Activated naive CD8-positive, alpha-beta T cell treated with anti-CD3 and anti-CD28 coated beads, Interleukin-2, amount 50 U/mL, for 24 hours (primary cell): ENCODE measurements around the gene TGM3.

Experiments
- ATAC-seq: fragments of 150-1000 bp; cut with Tn5 transposase; one replicate; pipeline ENCODE4 v1.10.0; 2021
- DNase-seq: peaks from one replicate; pipeline ENCODE4 v3.0.0; 2021
- H3K27ac Mint-ChIP-seq: one replicate; pipeline ENCODE4 v1.8.0; 2021; ENCODE audit warnings: mild to moderate bottlenecking, mixed read lengths
- H3K27me3 Mint-ChIP-seq: one replicate; pipeline ENCODE4 v1.8.0; 2021; ENCODE audit warnings: mixed read lengths
- H3K36me3 Mint-ChIP-seq: one replicate; pipeline ENCODE4 v1.8.0; 2021; ENCODE audit warnings: low read depth, mixed read lengths
- H3K4me1 Mint-ChIP-seq: one replicate; pipeline ENCODE4 v1.8.0; 2021; ENCODE audit warnings: mixed read lengths
- H3K4me3 Mint-ChIP-seq: one replicate; pipeline ENCODE4 v1.8.0; 2021; ENCODE audit warnings: mild to moderate bottlenecking, moderate library complexity, mixed read lengths
- H3K9me3 Mint-ChIP-seq: one replicate; pipeline ENCODE4 v1.8.0; 2021; ENCODE audit warnings: mixed read lengths

Gene TGM3

DNA sequence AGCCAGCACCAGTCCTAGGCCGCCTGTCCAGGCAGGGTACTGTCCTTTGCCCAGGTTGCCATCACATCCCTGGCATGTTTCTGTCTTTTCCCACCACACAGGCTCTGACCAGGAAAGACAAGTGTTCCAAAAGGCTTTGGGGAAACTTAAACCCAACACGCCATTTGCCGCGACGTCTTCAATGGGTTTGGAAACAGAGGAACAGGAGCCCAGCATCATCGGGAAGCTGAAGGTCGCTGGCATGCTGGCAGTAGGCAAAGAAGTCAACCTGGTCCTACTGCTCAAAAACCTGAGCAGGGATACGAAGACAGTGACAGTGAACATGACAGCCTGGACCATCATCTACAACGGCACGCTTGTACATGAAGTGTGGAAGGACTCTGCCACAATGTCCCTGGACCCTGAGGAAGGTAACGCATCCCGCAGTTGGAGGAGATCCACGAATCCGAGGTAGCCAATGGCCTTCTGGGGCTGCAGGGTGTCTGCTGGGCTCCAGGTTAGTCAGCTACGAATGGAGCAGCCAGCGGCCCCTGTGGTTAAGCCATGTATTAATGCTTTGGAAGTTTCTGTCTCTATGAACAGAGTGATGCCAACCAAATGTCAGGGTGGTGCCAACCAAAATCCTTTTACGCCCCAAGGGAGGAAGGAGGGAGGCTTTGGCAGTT, 36.2 kb downstream of the TGM3 start:
- H3K4me1 Mint-ChIP-seq: no peaks in the 10 kb centered on the region
- H3K27me3 Mint-ChIP-seq: peaks cover 9% of the 10 kb centered on the region
- no peaks in the 10 kb centered on the region for H3K9me3 Mint-ChIP-seq
- H3K27ac Mint-ChIP-seq: no peak overlapping the region
- no peaks in the 10 kb centered on the region for H3K36me3 Mint-ChIP-seq
- ATAC-seq (no peak), DNase-seq (no peak)
- no peak overlapping the region for H3K4me3 Mint-ChIP-seq

DNA sequence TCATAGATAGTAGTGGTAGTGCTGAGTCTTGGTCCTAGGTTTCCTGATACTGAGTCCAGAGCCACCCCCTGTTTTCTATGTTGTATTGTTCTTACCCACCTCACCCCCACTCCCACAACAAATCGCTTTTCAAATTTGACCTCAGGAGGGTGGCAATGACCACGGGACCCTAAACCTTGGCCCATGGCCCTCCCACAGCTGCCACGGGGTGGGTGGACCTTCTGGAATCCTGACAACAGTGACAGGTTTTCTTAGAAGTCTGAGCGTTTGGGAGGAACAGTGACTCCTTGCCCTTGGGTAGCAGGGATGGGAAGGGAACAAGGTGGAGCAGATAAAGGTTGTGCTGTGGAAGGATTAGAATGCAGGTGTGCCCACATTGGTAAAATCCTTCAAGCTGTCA, 36.9 kb downstream of the TGM3 start:
- no peak overlapping the region for H3K4me3 Mint-ChIP-seq
- no peaks in the 10 kb centered on the region for H3K36me3 Mint-ChIP-seq
- no peaks in the 10 kb centered on the region for H3K4me1 Mint-ChIP-seq
- no peak for ATAC-seq
- H3K9me3 Mint-ChIP-seq: no peaks in the 10 kb centered on the region
- no peak overlapping the region for H3K27ac Mint-ChIP-seq
- DNase-seq: no peak
- peaks cover 4% of the 10 kb centered on the region for H3K27me3 Mint-ChIP-seq

DNA sequence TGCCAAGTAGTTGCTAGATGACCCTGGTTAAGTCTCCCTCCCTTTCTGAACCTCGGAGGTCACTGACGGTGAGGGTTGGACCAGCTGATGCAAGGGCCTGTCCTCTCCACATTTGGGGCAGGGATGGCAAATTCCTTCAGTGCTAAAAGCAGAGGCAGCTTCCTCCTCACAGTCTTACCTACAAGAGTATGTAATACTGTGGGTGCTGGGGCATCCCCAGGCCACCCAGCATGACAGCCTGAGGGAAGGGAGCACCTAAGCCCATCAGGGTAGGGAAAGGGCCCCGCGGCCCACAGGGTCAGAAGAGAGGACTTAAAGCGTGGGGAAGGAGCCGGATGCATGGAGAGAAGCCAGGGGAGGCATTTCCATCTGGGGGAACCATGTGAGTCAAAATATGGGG, 38.0 kb downstream of the TGM3 start:
- no peak overlapping the region for H3K4me3 Mint-ChIP-seq
- H3K9me3 Mint-ChIP-seq: no peaks in the 10 kb centered on the region
- no peak overlapping the region for H3K27ac Mint-ChIP-seq
- no peaks in the 10 kb centered on the region for H3K36me3 Mint-ChIP-seq
- ATAC-seq: no peak
- no peak for DNase-seq
- H3K27me3 Mint-ChIP-seq: peaks cover 2% of the 10 kb centered on the region
- no peaks in the 10 kb centered on the region for H3K4me1 Mint-ChIP-seq

DNA sequence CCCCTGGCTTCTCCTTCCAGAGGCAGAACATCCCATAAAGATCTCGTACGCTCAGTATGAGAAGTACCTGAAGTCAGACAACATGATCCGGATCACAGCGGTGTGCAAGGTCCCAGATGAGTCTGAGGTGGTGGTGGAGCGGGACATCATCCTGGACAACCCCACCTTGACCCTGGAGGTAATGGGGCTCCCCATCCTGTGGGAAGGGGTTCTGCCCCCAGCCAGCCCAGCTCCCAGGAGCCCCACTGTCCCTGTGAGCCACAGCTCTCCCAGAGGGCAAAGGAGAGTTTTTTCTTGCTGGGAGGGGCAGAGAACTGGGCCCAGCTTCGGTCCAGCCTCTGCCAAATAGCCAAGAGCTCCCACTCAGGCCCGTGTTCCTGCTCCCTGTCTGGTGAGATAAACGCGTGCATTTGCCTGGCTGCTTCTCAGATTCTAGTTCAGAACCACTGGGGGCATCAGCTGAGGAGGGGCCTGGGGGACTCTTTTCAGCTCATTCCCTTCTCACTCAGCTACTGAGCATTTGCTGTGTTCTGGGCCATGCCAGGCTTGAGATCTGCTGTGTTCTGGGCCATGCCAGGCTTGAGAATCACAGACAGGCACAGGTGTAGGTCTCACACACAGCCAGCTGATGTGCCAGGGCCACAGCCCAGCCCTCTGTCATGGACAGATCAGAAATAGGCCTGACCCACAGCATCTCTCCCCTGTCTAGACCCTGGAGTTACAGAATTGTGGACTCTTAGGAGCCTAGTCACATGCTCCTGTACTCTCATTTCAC, 39.5 kb downstream of the TGM3 start:
- Mint-ChIP-seq H3K9me3 (no peaks in the 10 kb centered on the region), H3K27me3 (no peaks in the 10 kb centered on the region), H3K4me3 (no peak overlapping the region), H3K36me3 (no peaks in the 10 kb centered on the region), H3K4me1 (no peaks in the 10 kb centered on the region), H3K27ac (no peak overlapping the region)
- DNase-seq (no peak), ATAC-seq (no peak)

DNA sequence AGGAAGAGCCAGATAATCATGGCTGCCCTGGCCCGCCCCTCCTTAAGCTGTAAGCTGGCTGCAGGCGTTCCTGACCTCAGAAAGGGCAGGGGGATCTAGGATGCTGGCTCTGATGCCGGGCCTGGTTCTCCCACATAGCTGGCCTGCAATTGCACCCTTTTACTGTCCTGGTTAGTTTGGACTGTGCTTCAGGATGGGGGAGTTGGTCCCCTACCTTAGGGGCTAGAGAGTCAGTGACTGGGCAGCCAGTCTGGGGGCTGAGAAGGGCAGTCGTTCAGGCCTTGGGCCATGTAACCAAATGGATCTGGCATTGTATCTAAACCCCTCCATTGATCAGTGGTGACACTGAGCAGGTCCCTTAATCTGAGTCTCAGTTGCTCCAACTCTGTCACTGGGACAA, 40.7 kb downstream of the TGM3 start:
- no peaks in the 10 kb centered on the region for H3K36me3 Mint-ChIP-seq
- no peak for ATAC-seq
- no peaks in the 10 kb centered on the region for H3K9me3 Mint-ChIP-seq
- no peak overlapping the region for H3K27ac Mint-ChIP-seq
- H3K4me3 Mint-ChIP-seq: no peak overlapping the region
- no peak for DNase-seq
- H3K27me3 Mint-ChIP-seq: no peaks in the 10 kb centered on the region
- H3K4me1 Mint-ChIP-seq: no peaks in the 10 kb centered on the region

DNA sequence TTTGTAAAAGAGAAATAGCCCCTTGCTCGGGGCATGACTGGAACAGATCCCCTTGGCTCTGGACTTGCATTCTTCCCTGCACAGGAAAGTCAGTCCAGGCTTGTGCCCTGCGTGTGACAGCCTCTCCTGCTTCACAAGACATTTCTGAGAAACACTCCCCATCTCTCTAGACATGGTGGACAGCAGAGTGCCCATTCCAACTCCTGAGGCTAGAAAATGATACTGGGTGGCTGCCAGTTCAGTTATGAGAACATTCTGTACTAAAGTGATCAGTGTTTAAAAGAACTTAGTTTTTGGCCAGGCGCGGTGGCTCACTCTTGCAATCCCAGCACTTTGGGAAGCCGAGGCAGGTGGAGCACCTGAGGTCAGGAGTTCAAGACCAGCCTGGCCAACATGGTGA, 41.3 kb downstream of the TGM3 start:
- Mint-ChIP-seq H3K27ac (no peak overlapping the region), H3K36me3 (no peaks in the 10 kb centered on the region), H3K9me3 (no peaks in the 10 kb centered on the region), H3K27me3 (no peaks in the 10 kb centered on the region), H3K4me3 (no peak overlapping the region), H3K4me1 (no peaks in the 10 kb centered on the region)
- DNase-seq: no peak
- no peak for ATAC-seq

DNA sequence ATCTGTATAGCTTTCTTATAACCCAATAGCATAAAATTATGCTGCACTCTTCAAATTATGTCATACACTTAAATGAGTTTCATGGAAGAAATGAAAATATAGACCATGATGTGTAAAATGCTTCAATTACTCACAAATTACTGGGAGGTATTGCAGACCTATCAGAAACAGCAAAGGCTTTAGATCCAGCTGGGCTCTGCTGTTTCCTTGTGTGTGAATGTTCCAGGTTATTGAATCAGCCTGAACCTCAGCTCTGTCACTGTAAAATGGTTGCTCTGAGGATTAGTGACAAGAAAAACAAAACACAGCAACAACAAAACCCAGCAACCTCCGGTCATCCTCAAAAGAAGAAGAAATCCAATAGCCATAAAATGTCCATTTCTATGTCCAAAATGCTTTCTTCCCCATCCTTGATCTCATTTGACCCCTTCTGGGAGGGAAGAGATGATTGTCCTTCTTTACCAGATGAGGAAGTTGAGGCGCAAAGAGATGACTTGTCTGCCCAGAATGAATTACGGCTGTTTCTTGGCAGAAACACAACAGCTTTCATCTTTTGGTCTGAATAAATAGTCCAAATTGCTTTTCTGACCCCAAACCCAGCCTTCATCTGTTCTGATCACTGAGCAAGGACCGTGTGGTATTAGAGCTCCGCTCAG, 42.7 kb downstream of the TGM3 start:
- no peak for DNase-seq
- Mint-ChIP-seq H3K9me3 (no peaks in the 10 kb centered on the region), H3K4me1 (no peaks in the 10 kb centered on the region), H3K27me3 (peaks cover under 1% of the 10 kb centered on the region), H3K4me3 (no peak overlapping the region), H3K36me3 (no peaks in the 10 kb centered on the region), H3K27ac (no peak overlapping the region)
- ATAC-seq: no peak

DNA sequence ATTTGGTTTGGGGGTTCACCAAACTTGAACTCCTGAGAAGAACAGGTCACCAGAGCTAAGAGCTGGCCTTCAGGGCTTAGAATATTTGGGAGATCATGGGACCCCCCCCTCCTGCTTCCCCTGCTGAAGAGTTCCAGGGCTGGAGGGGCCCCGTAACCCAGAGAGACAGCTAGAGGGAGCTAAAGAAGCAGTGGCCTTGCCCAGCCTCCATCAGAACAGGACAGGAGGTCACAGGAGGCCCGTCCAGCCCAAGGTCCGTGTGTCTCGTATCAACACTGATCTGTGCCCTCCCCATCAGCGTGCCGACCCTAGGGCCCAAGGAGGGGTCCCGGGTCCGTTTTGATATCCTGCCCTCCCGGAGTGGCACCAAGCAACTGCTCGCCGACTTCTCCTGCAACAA, 44.3 kb downstream of the TGM3 start:
- no peak for ATAC-seq
- Mint-ChIP-seq H3K27ac (no peak overlapping the region), H3K27me3 (peaks cover 2% of the 10 kb centered on the region)

DNA sequence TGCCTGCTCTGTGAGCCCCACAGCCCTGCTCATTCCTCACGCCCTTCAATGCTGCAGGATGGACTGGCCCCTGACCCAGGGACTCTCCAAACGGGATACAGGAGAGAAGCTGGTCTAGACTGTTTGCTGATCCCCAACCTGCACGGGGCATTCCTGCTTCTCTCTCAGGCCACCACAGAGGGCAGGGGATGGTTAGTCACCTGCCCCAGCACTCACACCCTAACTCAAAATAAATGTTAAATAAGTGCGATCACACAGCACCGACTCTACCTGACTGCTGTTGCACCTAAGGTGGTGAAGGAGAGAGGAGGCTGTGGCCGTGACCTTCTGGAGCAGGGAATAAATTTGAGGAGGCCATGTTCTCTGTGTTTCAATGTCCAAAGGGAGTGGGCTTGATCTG, 45.0 kb downstream of the TGM3 start:
- ATAC-seq (no peak), DNase-seq (no peak)
- Mint-ChIP-seq H3K9me3 (no peaks in the 10 kb centered on the region), H3K27ac (no peak overlapping the region), H3K36me3 (no peaks in the 10 kb centered on the region), H3K27me3 (peaks cover 5% of the 10 kb centered on the region), H3K4me1 (no peaks in the 10 kb centered on the region), H3K4me3 (no peak overlapping the region)

More for the DNA sequence above, 44.3 kb downstream of the TGM3 start:
- H3K9me3 Mint-ChIP-seq: no peaks in the 10 kb centered on the region
- H3K4me1 Mint-ChIP-seq: no peaks in the 10 kb centered on the region
- no peak overlapping the region for H3K4me3 Mint-ChIP-seq
- no peak for DNase-seq
- no peaks in the 10 kb centered on the region for H3K36me3 Mint-ChIP-seq

DNA sequence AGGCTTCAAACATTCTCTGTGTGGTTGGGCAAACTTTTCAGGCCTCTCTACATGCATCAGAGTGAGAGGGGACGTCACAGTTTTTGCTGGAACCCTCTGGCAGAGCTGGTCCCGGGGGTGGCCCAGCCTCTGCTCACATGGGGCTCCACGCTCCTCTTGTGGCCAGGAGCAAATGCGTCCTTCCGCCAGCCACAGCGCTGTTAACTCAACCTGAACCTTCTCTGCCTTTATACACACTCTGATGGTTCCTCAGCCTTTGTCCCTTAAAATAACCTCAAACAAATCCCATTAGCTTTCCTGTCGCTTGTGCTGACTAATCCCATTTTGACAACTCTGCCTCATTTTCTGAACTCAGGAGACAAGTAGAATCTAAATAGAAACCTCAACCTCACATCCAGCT, 45.5 kb downstream of the TGM3 start:
- Mint-ChIP-seq H3K4me1 (no peaks in the 10 kb centered on the region), H3K4me3 (no peak overlapping the region), H3K27me3 (peaks cover 5% of the 10 kb centered on the region), H3K27ac (no peak overlapping the region), H3K36me3 (no peaks in the 10 kb centered on the region), H3K9me3 (no peaks in the 10 kb centered on the region)
- DNase-seq: no peak
- no peak for ATAC-seq

DNA sequence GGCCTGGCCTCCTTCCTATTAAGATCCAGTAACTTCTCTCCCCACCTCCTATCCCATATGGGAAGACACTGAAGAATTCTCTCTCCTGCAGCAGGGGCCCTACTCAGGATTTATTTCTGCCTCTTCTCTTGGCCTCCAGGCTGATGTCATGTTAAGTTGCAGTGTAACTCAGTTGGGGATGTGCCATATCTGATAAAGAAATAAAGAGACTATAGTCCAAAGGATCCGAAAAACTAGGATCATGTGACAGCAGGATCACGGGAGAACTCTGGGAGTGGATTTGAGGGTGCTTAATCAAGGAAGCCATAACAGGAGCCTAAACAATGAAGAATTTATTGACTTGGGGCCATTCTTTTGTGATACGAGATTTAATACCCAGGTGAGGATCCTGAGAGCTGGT, 46.4 kb downstream of the TGM3 start:
- Mint-ChIP-seq H3K4me3 (no peak overlapping the region), H3K27me3 (peaks cover 6% of the 10 kb centered on the region), H3K36me3 (no peaks in the 10 kb centered on the region), H3K9me3 (peaks cover 2% of the 10 kb centered on the region), H3K27ac (no peak overlapping the region), H3K4me1 (no peaks in the 10 kb centered on the region)
- no peak for ATAC-seq
- DNase-seq: no peak

DNA sequence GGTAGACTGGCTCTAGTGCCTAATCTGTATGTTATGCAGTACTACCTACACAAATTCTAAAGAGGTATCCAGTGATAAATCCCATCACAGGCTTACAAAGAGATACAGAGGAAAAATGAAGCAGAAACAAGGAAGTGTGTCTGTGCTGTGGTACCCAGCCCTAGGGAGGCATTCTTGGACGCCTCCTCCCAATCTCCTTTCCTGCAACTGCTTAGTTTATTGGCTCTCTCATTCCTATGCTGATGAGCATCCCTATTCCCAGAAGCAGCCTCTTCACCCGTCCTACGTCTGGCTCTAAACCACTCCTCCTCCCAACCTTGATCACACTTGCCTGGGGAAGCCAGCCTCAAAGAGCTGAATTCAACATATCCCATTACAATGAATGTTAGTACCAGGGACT, 50.4 kb downstream of the TGM3 start:
- no peak for ATAC-seq
- H3K36me3 Mint-ChIP-seq: no peaks in the 10 kb centered on the region

DNA sequence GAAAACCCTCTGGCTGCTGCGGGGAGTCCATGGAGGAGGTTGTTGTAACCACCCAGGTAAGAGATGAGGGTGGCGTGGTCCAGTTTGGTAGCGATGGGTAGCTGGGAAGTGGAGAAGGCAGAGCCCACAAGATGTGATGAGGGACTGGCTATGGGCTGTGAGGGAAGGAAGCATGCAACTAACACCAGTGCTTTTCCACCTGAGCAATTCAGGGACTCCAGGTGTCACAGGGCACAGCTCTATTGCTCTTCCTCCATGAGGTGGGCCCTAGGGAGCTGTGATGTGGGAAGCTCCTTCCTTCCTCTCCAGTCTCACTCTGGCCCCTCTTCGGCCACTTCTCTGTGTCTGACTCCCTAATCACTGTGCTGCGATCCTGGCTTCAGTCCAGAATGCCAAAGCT, 52.5 kb downstream of the TGM3 start:
- DNase-seq: no peak
- Mint-ChIP-seq H3K27me3 (peaks cover 28% of the 10 kb centered on the region), H3K27ac (no peak overlapping the region), H3K36me3 (no peaks in the 10 kb centered on the region), H3K4me3 (no peak overlapping the region), H3K9me3 (peaks cover 5% of the 10 kb centered on the region), H3K4me1 (peaks cover 4% of the 10 kb centered on the region)
- ATAC-seq: no peak

More for the DNA sequence above, 50.4 kb downstream of the TGM3 start:
- H3K4me1 Mint-ChIP-seq: no peaks in the 10 kb centered on the region
- H3K9me3 Mint-ChIP-seq: peaks cover 5% of the 10 kb centered on the region
- H3K4me3 Mint-ChIP-seq: no peak overlapping the region
- no peak overlapping the region for H3K27ac Mint-ChIP-seq
- H3K27me3 Mint-ChIP-seq: peaks cover 18% of the 10 kb centered on the region
- DNase-seq: no peak

DNA sequence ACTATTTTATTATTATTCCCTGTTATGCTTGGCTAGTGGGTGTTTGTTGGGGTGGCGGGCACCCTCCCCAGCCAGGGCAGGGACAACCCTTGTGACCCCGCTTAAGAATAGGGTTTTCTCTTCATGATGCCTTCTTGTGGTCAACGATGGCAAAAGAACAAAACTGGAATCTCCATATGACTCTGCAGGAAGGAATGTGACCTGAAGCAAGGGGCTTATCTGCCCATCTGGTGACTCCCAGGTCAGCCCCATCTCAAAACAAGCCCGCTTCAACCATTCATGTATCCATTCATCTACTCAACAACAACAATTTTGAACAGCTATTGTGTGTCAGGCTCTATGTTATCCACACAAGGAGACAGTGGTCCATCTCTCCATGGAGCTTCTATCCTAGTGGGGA, 54.0 kb downstream of the TGM3 start:
- Mint-ChIP-seq H3K36me3 (no peaks in the 10 kb centered on the region), H3K9me3 (peaks cover 5% of the 10 kb centered on the region), H3K4me1 (peaks cover 4% of the 10 kb centered on the region), H3K27me3 (peaks cover 33% of the 10 kb centered on the region), H3K4me3 (no peak overlapping the region), H3K27ac (no peak overlapping the region)
- ATAC-seq (no peak), DNase-seq (no peak)

DNA sequence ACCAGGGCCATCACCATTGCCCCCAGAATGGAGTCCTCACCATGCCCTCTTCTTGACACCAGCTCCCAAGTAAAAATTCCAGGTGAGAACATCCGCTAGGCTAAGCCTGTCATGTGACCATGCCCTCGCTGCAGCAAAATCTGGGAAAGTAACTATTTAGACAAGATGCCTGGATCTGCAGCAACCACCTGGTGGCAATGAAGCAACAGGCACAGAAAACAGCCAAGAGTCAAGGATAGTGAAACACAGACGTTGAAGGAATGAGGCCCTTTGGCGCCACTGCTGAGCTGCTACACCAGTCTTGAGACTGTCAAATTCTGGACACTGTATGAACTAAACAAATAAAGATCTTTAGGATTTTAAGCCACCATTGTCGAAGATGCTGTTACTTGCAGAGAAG, 54.8 kb downstream of the TGM3 start:
- peaks cover 5% of the 10 kb centered on the region for H3K9me3 Mint-ChIP-seq
- H3K36me3 Mint-ChIP-seq: no peaks in the 10 kb centered on the region
- no peak overlapping the region for H3K27ac Mint-ChIP-seq
- peaks cover 4% of the 10 kb centered on the region for H3K4me1 Mint-ChIP-seq
- no peak for ATAC-seq
- peaks cover 31% of the 10 kb centered on the region for H3K27me3 Mint-ChIP-seq
- H3K4me3 Mint-ChIP-seq: no peak overlapping the region
- no peak for DNase-seq
